Neural progenitor cell (in vitro differentiated cells): ENCODE measurements around the gene RAC2.

Experiments used
- CTCF ChIP-seq: fragments of 200-600 bp; sonication (generic); IDR thresholded peaks from 2 replicates; pipeline ENCODE4 v1.5.1; 2017; ENCODE audit warnings: antibody characterized with exemption, mild to moderate bottlenecking
- EZH2 ChIP-seq: fragments of 200-600 bp; sonication (generic); IDR thresholded peaks from 2 replicates; pipeline ENCODE4 v1.6.1; 2017; ENCODE audit warnings: antibody characterized with exemption, mild to moderate bottlenecking, moderate library complexity
- EZH2phosphoT487 ChIP-seq: fragments of 200-600 bp; sonication (generic); IDR thresholded peaks from 2 replicates; pipeline ENCODE4 v1.6.1; 2017; ENCODE audit warnings: antibody characterized with exemption

- TF ChIP-seq CTCF: no peak
- no peak for TF ChIP-seq EZH2phosphoT487
- TF ChIP-seq EZH2: no peak
Observed at GRCh38 chr22:37283393-37283937, 39.4 kb upstream of the RAC2 start.
